Measurements from ENCODE around the gene IFNGR2. TPM values are rescaled to one million over a fixed set of nuclear protein-coding genes. Genes with fewer than 3 reads are reported as not detected.

Gene IFNGR2
- total and polyA plus RNA-seq, 2 donors (not counting 1 experiment from before 2014, with no cell fraction given) = 96.0 to 108 TPM

GRCh38 chr21:33383056-33383888 is 19.9 kb upstream of the IFNGR2 start:
- WGBS (ENCODE audit: insufficient coverage) = 0% methylated on average over 15 of the region's 20 CpGs
- Histone ChIP-seq H4K20me1 (ENCODE audit: control insufficient read depth, insufficient read depth, low read length, poor library complexity, severe bottlenecking) (no peaks in the 10 kb centered on the region), H3K4me1 (ENCODE audit: control insufficient read depth in 2 of 2, insufficient read depth in 2 of 2, low read length in 2 of 2) (peaks cover 65 to 90% of the 10 kb centered on the region in 2 donors), H3K79me2 (ENCODE audit: control insufficient read depth, insufficient read depth, low read length) (no peaks in the 10 kb centered on the region), H3K27me3 (replicated peaks in 1 of 4; ENCODE audit: control extremely low read depth in 1 of 4, control insufficient read depth in 3 of 4, insufficient read depth in 4 of 4, low read length in 3 of 4) (no peaks in the 10 kb centered on the region), H3K9ac (ENCODE audit: low read length) (peak overlapping the region; percentile 58), H3K27ac (ENCODE audit: low read length in 2 of 2) (peak overlapping the region; percentile 96), H2AFZ (ENCODE audit: insufficient read depth, low read depth, low read length, poor library complexity, severe bottlenecking) (peak overlapping the region; percentile 2), H3K4me3 (ENCODE audit: control extremely low read depth in 1 of 5, extremely low read depth in 1 of 5, insufficient read depth in 1 of 5, low read depth in 2 of 5, low read length in 4 of 5) (peak overlapping the region; percentile 50 to 70 (median 60)), H3K4me2 (replicated peaks; ENCODE audit: low read depth, low read length, poor library complexity, severe bottlenecking) (peak overlapping the region; percentile 83), H3K36me3 (replicated peaks in 1 of 2; ENCODE audit: control extremely low read depth in 1 of 2, control insufficient read depth in 1 of 2, extremely low read depth in 1 of 2, insufficient read depth in 2 of 2, low read length in 1 of 2) (no peaks in the 10 kb centered on the region), H3K9me3 (ENCODE audit: control extremely low read depth in 1 of 3, control insufficient read depth in 2 of 3, insufficient read depth in 1 of 3, low read length in 2 of 3) (peaks cover 0 to 3% (median 0%) of the 10 kb centered on the region in 3 donors)
- Mint-ChIP-seq H3K27me3 (no peaks in the 10 kb centered on the region), H3K4me3 (peak overlapping the region; percentile 82), H3K9me3 (ENCODE audit: insufficient read depth) (no peaks in the 10 kb centered on the region), H3K27ac (peak overlapping the region; percentile 95), H3K4me1 (peaks cover 79% of the 10 kb centered on the region)
- ChIA-PET CTCF (interaction anchor here (0.6 to 3.0 kb wide), 9 partner anchors 18 to 183 kb away, joined by 3 to 12 read pairs (median 6); no protein-coding TSS in a partner anchor), POLR2A (interaction anchor here (0.6 to 5.0 kb wide), 11 partner anchors 9 to 152 kb away, joined by 3 to 36 read pairs (median 3); partner anchors contain the start of genes IFNAR1 and IFNGR2)
- TF ChIP-seq CTCF (IDR thresholded peaks at IDR 0.05) (no peak), EZH2 (IDR thresholded peaks at IDR 0.05; ENCODE audit: borderline replicate concordance, insufficient read depth, low read depth, low read length, poor library complexity, severe bottlenecking) (no peak)
- DNase-seq (peak; percentile 93), ATAC-seq (ENCODE audit: low read depth) (peak; percentile 65)
- intact Hi-C loops (cut with micrococcal nuclease) = loop anchor here (1.0 kb wide), 4 partner anchors 9 to 59 kb away; partner anchors contain the start of gene IFNAR1

Measured in B cell (primary cell).